IMR-90 (cell line): Measurements from ENCODE around the gene TMEM45B. TPM values are rescaled to one million over a fixed set of nuclear protein-coding genes. Genes with fewer than 3 reads are reported as not detected.
A peak's percentile ranks its signal among the peaks of the same experiment; 100 is the strongest.

ENCODE experiments used
- ATAC-seq: fragments of 200-7000 bp; cut with Tn5 transposase; 2 replicates; pipeline ENCODE4 v1.9.1; 2020; ENCODE audit warnings: low read depth, mild to moderate bottlenecking, moderate library complexity
- BruUV-seq: library from RNA; stranded (reverse); fragments of 400-500 nt; replicated peaks from 2 replicates; lab custom pipeline; 2021; lab: Mats Ljungman, UMichigan
- CTCF ChIA-PET: fragments of 300-600 bp; formaldehyde crosslinking; extraction: SDS; loops from one replicate; lab custom pipeline; 2021; ENCODE audit warnings: antibody characterized with exemption; lab: Yijun Ruan, JAX
- POLR2A ChIA-PET: fragments of 300-600 bp; sonication (Branson Sonifier 250); formaldehyde crosslinking; loops from one replicate; lab custom pipeline; 2022; ENCODE audit warnings: antibody characterized with exemption; ENCODE audit not compliant: unreplicated experiment; lab: Charles Lee
- DNase-seq: peaks from one replicate; pipeline ENCODE4 v3.0.0; 2013
- H2AFZ ChIP-seq: replicated peaks from 2 replicates; pipeline ENCODE3; 2013; ENCODE audit warnings: low read length, mild to moderate bottlenecking; ENCODE audit not compliant: poor library complexity
- H2AK5ac ChIP-seq: 2 replicates; pipeline ENCODE4 v1.6.1; 2013; ENCODE audit warnings: low read depth, low read length, inconsistent platforms
- H2AK9ac ChIP-seq: replicated peaks from 2 replicates; pipeline ENCODE3; 2013; ENCODE audit warnings: mild to moderate bottlenecking, low read depth, low read length, moderate library complexity; ENCODE audit not compliant: poor library complexity
- H2BK120ac ChIP-seq: 2 replicates; pipeline ENCODE4 v1.6.1; 2013; ENCODE audit warnings: low read depth, low read length, inconsistent platforms
- H2BK15ac ChIP-seq: 3 replicates; pipeline ENCODE4 v1.6.1; 2013; ENCODE audit warnings: low read depth, low read length, inconsistent platforms
- H2BK20ac ChIP-seq: 2 replicates; pipeline ENCODE4 v1.6.1; 2013; ENCODE audit warnings: low read depth, mild to moderate bottlenecking, inconsistent platforms, low read length, moderate library complexity
- H2BK5ac ChIP-seq: 2 replicates; pipeline ENCODE4 v1.6.1; 2013; ENCODE audit warnings: mild to moderate bottlenecking, low read depth, low read length, inconsistent platforms; ENCODE audit not compliant: poor library complexity, severe bottlenecking
- H3K14ac ChIP-seq: replicated peaks from 2 replicates; pipeline ENCODE4 v1.6.1; 2013; ENCODE audit warnings: low read depth, low read length, inconsistent platforms
- H3K18ac ChIP-seq: 2 replicates; pipeline ENCODE4 v1.6.1; 2013; ENCODE audit warnings: low read depth, low read length, control low read depth
- H3K23ac ChIP-seq: 2 replicates; pipeline ENCODE4 v1.6.1; 2013; ENCODE audit warnings: low read depth, low read length, inconsistent platforms
- H3K27ac ChIP-seq: 2 replicates; pipeline ENCODE4 v1.5.1; 2013; ENCODE audit warnings: mild to moderate bottlenecking, control low read depth, low read length; ENCODE audit not compliant: insufficient read depth
- H3K27me3 ChIP-seq: 2 replicates; pipeline ENCODE4 v1.6.1; 2013; ENCODE audit warnings: low read length; ENCODE audit not compliant: control insufficient read depth, insufficient read depth
- H3K36me3 ChIP-seq: 2 replicates; pipeline ENCODE4 v1.6.1; 2013; ENCODE audit warnings: low read length, mixed read lengths; ENCODE audit not compliant: control insufficient read depth, insufficient read depth
- H3K4ac ChIP-seq: 2 replicates; pipeline ENCODE4 v1.6.1; 2013; ENCODE audit warnings: low read depth, low read length, inconsistent platforms
- H3K4me1 ChIP-seq: 2 replicates; pipeline ENCODE4 v1.6.1; 2013; ENCODE audit warnings: low read length, mixed read lengths; ENCODE audit not compliant: control insufficient read depth, insufficient read depth
- H3K4me2 ChIP-seq: 2 replicates; pipeline ENCODE4 v1.6.1; 2013; ENCODE audit warnings: low read depth, mild to moderate bottlenecking, control low read depth, low read length, moderate library complexity
- H3K4me3 ChIP-seq: 2 replicates; pipeline ENCODE4 v1.5.1; 2013; ENCODE audit warnings: low read depth, mild to moderate bottlenecking, control low read depth, low read length, moderate library complexity; ENCODE audit not compliant: insufficient read depth
- H3K56ac ChIP-seq: 2 replicates; pipeline ENCODE4 v1.6.1; 2013; ENCODE audit warnings: low read length, inconsistent platforms; ENCODE audit not compliant: insufficient read depth; ENCODE audit errors: extremely low read depth
- H3K79me1 ChIP-seq, 2 experiments: 2 replicates each; pipeline ENCODE4 v1.6.1; 2013; ENCODE audit warnings: low read length in 2 of 2, inconsistent platforms in 1 of 2, low read depth in 1 of 2
- H3K9ac ChIP-seq: 2 replicates; pipeline ENCODE4 v1.6.1; 2013; ENCODE audit warnings: low read depth, low read length, control low read depth
- H3K9me1 ChIP-seq: 2 replicates; pipeline ENCODE4 v1.6.1; 2013; ENCODE audit warnings: low read length, inconsistent platforms; ENCODE audit not compliant: insufficient read depth
- H3K9me3 ChIP-seq: 2 replicates; pipeline ENCODE4 v1.6.1; 2013; ENCODE audit warnings: low read length; ENCODE audit not compliant: control insufficient read depth, insufficient read depth
- H4K20me1 ChIP-seq: 2 replicates; pipeline ENCODE4 v1.6.1; 2013; ENCODE audit warnings: low read length, inconsistent platforms; ENCODE audit not compliant: insufficient read depth
- H4K5ac ChIP-seq: 2 replicates; pipeline ENCODE4 v1.6.1; 2013; ENCODE audit warnings: mild to moderate bottlenecking, low read depth, low read length, control low read depth
- H4K8ac ChIP-seq, 2 experiments: 2 replicates each; pipeline ENCODE4 v1.6.1; 2013; ENCODE audit warnings: low read depth in 2 of 2, low read length in 2 of 2, control low read depth in 1 of 2, inconsistent platforms in 1 of 2
- H4K91ac ChIP-seq: 2 replicates; pipeline ENCODE4 v1.6.1; 2013; ENCODE audit warnings: low read depth, low read length, inconsistent platforms; ENCODE audit not compliant: insufficient read depth
- BHLHE40 ChIP-seq: fragments of 150-350 bp; IDR thresholded peaks from 2 replicates; pipeline ENCODE4 v1.6.1; 2016; ENCODE audit warnings: mild to moderate bottlenecking, low read depth, low read length
- CEBPB ChIP-seq: IDR thresholded peaks from 2 replicates; pipeline ENCODE4 v1.6.1; 2012; ENCODE audit warnings: low read depth, low read length, improper control_type of control experiment
- CHD1 ChIP-seq: IDR thresholded peaks from 2 replicates; pipeline ENCODE4 v1.6.1; 2012; ENCODE audit warnings: low read depth, low read length, improper control_type of control experiment
- FOS ChIP-seq: fragments of 150-350 bp; IDR thresholded peaks from 2 replicates; pipeline ENCODE4 v1.6.1; 2016; ENCODE audit warnings: low read depth, low read length
- MAFK ChIP-seq: IDR thresholded peaks from 2 replicates; pipeline ENCODE4 v1.6.1; 2012; ENCODE audit warnings: low read depth, low read length, improper control_type of control experiment
- MAZ ChIP-seq: IDR thresholded peaks from 2 replicates; pipeline ENCODE4 v1.6.1; 2012; ENCODE audit warnings: low read depth, mild to moderate bottlenecking, low read length, improper control_type of control experiment, moderate library complexity, borderline replicate concordance
- MXI1 ChIP-seq: IDR thresholded peaks from 2 replicates; pipeline ENCODE4 v1.6.1; 2012; ENCODE audit warnings: low read depth, mild to moderate bottlenecking, low read length, moderate library complexity, borderline replicate concordance
- POLR2A ChIP-seq: IDR thresholded peaks from 2 replicates; pipeline ENCODE4 v1.6.1; 2012; ENCODE audit warnings: mild to moderate bottlenecking, low read depth, low read length
- RAD21 ChIP-seq: IDR thresholded peaks from 2 replicates; pipeline ENCODE4 v1.6.1; 2012; ENCODE audit warnings: low read length, improper control_type of control experiment
- RCOR1 ChIP-seq: IDR thresholded peaks from 2 replicates; pipeline ENCODE4 v1.6.1; 2012; ENCODE audit warnings: mild to moderate bottlenecking, low read length, improper control_type of control experiment; ENCODE audit not compliant: insufficient replicate concordance
- SMC3 ChIP-seq: fragments of 150-350 bp; IDR thresholded peaks from 2 replicates; pipeline ENCODE4 v1.6.1; 2016; ENCODE audit warnings: low read depth, mild to moderate bottlenecking, antibody characterized with exemption, low read length, moderate library complexity
- WGBS, 2 experiments: methylation state at CpG; one replicate each; pipeline versions ENCODE4 v1.1.5 to v1.1.7; 2013; ENCODE audit warnings: missing lambda C conversion rate in 2 of 2; ENCODE audit not compliant: insufficient read length in 1 of 2; ENCODE audit errors: extremely low coverage in 2 of 2; 5-methylcytosine and 5-hydroxymethylcytosine counted together
- dilution Hi-C: fragments of 300-500 bp; cut with HindIII; formaldehyde crosslinking; loops from one replicate; pipeline ENCODE4 v1.14.3; 2018; ENCODE audit warnings: low sequenced_read_pairs; ENCODE audit not compliant: unreplicated experiment
- in situ Hi-C: fragments of 300-500 bp; cut with MboI; formaldehyde crosslinking; loops from 3 replicates; pipeline ENCODE4 v1.14.3; 2019; ENCODE audit warnings: low sequenced_read_pairs, inconsistent platforms, mixed read lengths
- intact Hi-C: fragments of 100-400 bp; cut with micrococcal nuclease; formaldehyde crosslinking; loops from 2 replicates; pipeline ENCODE4 v1.10.0; 2022
- polyA plus RNA-seq, 3 experiments: library from polyadenylated mRNA; depleted of rRNA; stranded (reverse); fragments of >200 nt; gene quantifications; 2 replicates each; pipeline ENCODE4 v1.2.3, GENCODE V29; 2012; ENCODE audit warnings: low replicate concordance in 1 of 3
- total RNA-seq: library from RNA; depleted of rRNA; stranded (reverse); fragments of >200 nt; gene quantifications from 2 replicates; pipeline ENCODE4 v1.2.3, GENCODE V29; 2012
- TF ChIP-seq, protein P1 (sequence below): conservative IDR thresholded peaks from 2 replicates; pipeline ENCODE4 v1.5.1; 2012; ENCODE audit warnings: mild to moderate bottlenecking, low read depth, low read length, improper control_type of control experiment
- TF ChIP-seq, protein P2 (sequence below): fragments of 150-350 bp; IDR thresholded peaks from 2 replicates; pipeline ENCODE4 v1.6.1; 2017; ENCODE audit warnings: mild to moderate bottlenecking, antibody characterized with exemption, low read length, low read depth
- TF ChIP-seq, protein P3 (sequence below): fragments of 150-350 bp; IDR thresholded peaks from 2 replicates; pipeline ENCODE4 v1.6.1; 2016; ENCODE audit warnings: low read depth, mild to moderate bottlenecking, low read length, moderate library complexity, borderline replicate concordance

TMEM45B gene
- total and polyA plus RNA-seq, 2 of the 4 experiments (the other 2 are of a cell fraction), result not detected

GRCh38 chr11:129881570-129882170, 66.0 kb downstream of the TMEM45B start:
- Histone ChIP-seq H3K14ac (no peak overlapping the region), H3K27me3 (no peaks in the 10 kb centered on the region), H2BK120ac (no peak overlapping the region), H4K20me1 (no peaks in the 10 kb centered on the region), H3K4me2 (no peak overlapping the region), H3K4ac (no peak overlapping the region), H3K18ac (no peak overlapping the region), H3K79me1 (no peaks in the 10 kb centered on the region; a peak in 1 of 4 replicates), H3K9me3 (no peaks in the 10 kb centered on the region), H3K4me3 (no peak overlapping the region), H3K9me1 (no peaks in the 10 kb centered on the region), H2AK5ac (no peak overlapping the region), H3K9ac (no peak overlapping the region), H2BK20ac (no peak overlapping the region), H2BK15ac (no peak overlapping the region), H3K36me3 (peaks cover 75% of the 10 kb centered on the region), H3K23ac (no peak overlapping the region), H4K91ac (no peak overlapping the region), H2AFZ (no peak overlapping the region), H2BK5ac (no peak overlapping the region), H4K8ac (no peak overlapping the region), H3K27ac (no peak overlapping the region), H3K56ac (no peak overlapping the region), H4K5ac (no peak overlapping the region), H2AK9ac (no peak overlapping the region), H3K4me1 (no peaks in the 10 kb centered on the region)
- ATAC-seq (peak; percentile 85), DNase-seq (peak; percentile 21)
- POLR2A ChIA-PET, result no interaction called here
- dilution Hi-C loops (no loop called here), in situ Hi-C loops (no loop called here), intact Hi-C loops (no loop called here)
- CTCF ChIA-PET, result interaction anchor here (0.8 to 1.9 kb wide), 5 partner anchors 8 to 250 kb away, joined by 3 to 7 read pairs (median 4); no protein-coding TSS in a partner anchor
- WGBS, 2 experiments, result 80% methylated on average over 2 of the region's 9 CpGs; no CpG with 5 or more reads in 1 of the 2 experiments
- no TSS peak for BruUV-seq
- TF ChIP-seq CEBPB (no peak), BHLHE40 (no peak), POLR2A (no peak), RCOR1 (no peak), SMC3 (peak; percentile 36; the same call in 1 of the 2 replicates), MAZ (no peak), CHD1 (no peak), MAFK (no peak), FOS (no peak), RAD21 (peak; percentile 46; the same call in 1 of the 2 replicates), MXI1 (no peak)
- TF ChIP-seq, protein P1, sequence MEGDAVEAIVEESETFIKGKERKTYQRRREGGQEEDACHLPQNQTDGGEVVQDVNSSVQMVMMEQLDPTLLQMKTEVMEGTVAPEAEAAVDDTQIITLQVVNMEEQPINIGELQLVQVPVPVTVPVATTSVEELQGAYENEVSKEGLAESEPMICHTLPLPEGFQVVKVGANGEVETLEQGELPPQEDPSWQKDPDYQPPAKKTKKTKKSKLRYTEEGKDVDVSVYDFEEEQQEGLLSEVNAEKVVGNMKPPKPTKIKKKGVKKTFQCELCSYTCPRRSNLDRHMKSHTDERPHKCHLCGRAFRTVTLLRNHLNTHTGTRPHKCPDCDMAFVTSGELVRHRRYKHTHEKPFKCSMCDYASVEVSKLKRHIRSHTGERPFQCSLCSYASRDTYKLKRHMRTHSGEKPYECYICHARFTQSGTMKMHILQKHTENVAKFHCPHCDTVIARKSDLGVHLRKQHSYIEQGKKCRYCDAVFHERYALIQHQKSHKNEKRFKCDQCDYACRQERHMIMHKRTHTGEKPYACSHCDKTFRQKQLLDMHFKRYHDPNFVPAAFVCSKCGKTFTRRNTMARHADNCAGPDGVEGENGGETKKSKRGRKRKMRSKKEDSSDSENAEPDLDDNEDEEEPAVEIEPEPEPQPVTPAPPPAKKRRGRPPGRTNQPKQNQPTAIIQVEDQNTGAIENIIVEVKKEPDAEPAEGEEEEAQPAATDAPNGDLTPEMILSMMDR, result peak; percentile 42
- TF ChIP-seq, protein P2, sequence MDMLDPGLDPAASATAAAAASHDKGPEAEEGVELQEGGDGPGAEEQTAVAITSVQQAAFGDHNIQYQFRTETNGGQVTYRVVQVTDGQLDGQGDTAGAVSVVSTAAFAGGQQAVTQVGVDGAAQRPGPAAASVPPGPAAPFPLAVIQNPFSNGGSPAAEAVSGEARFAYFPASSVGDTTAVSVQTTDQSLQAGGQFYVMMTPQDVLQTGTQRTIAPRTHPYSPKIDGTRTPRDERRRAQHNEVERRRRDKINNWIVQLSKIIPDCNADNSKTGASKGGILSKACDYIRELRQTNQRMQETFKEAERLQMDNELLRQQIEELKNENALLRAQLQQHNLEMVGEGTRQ, result no peak
- TF ChIP-seq, protein P3, sequence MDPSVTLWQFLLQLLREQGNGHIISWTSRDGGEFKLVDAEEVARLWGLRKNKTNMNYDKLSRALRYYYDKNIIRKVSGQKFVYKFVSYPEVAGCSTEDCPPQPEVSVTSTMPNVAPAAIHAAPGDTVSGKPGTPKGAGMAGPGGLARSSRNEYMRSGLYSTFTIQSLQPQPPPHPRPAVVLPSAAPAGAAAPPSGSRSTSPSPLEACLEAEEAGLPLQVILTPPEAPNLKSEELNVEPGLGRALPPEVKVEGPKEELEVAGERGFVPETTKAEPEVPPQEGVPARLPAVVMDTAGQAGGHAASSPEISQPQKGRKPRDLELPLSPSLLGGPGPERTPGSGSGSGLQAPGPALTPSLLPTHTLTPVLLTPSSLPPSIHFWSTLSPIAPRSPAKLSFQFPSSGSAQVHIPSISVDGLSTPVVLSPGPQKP, result no peak
